Activated naive CD4-positive, alpha-beta T cell treated with anti-CD3 and anti-CD28 coated beads, Interleukin-2, amount 50 U/mL, for 72 hours (primary cell): Measurements from ENCODE around the gene ASCL5. TPM values are rescaled to one million over a fixed set of nuclear protein-coding genes. Genes with fewer than 3 reads are reported as not detected.

Experiments used
- ATAC-seq, 2 donors: fragments of 150-1000 bp; cut with Tn5 transposase; 2 replicates each; pipeline ENCODE4 v1.10.0; 2021; ENCODE audit warnings: mild to moderate bottlenecking in 2 of 2, moderate library complexity in 2 of 2
- DNase-seq, 2 donors: peaks; one replicate each; pipeline ENCODE4 v3.0.0; 2021 to 2022; ENCODE audit warnings: low spot score in 2 of 2
- H3K27ac Mint-ChIP-seq, 2 donors: one replicate each; pipeline ENCODE4 v1.8.0; 2022; ENCODE audit warnings: mild to moderate bottlenecking in 2 of 2, mixed read lengths in 2 of 2
- H3K36me3 Mint-ChIP-seq, 2 donors: one replicate each; pipeline ENCODE4 v1.8.0; 2022; ENCODE audit warnings: mixed read lengths in 2 of 2
- H3K9me3 Mint-ChIP-seq, 2 donors: one replicate each; pipeline ENCODE4 v1.8.0; 2022; ENCODE audit warnings: mixed read lengths in 2 of 2
- total RNA-seq, 2 donors: library from RNA; stranded (reverse); gene quantifications; one replicate each; pipeline ENCODE4 v1.2.3, GENCODE V29; 2022

The ASCL5 gene
- total RNA-seq, 2 donors from 2014 or later: 0.16 to 0.35 TPM

DNA sequence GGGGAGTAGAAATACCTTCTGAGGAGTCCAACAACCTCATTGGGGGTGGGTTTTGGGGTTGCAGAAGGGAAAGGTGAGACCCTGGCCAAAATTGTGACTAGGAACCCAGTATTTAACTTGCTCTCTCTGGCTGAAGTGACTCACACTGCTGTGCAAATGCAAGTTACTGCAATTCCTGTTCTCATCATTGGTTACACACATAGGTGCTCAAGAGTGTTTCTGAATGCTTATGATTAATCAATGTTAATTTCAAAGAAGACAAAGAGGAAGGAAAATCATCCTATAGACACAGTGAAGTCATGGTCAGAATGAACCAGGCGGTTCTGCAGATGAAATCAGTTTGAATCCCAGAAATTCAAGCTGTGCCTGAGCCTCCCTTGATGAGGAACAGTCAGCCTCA lies 3.1 kb downstream of the ASCL5 start:
- no peak for ATAC-seq
- Mint-ChIP-seq H3K9me3 (no peaks in the 10 kb centered on the region), H3K27ac (no peak overlapping the region), H3K36me3 (no peaks in the 10 kb centered on the region)
- no peak for DNase-seq

DNA sequence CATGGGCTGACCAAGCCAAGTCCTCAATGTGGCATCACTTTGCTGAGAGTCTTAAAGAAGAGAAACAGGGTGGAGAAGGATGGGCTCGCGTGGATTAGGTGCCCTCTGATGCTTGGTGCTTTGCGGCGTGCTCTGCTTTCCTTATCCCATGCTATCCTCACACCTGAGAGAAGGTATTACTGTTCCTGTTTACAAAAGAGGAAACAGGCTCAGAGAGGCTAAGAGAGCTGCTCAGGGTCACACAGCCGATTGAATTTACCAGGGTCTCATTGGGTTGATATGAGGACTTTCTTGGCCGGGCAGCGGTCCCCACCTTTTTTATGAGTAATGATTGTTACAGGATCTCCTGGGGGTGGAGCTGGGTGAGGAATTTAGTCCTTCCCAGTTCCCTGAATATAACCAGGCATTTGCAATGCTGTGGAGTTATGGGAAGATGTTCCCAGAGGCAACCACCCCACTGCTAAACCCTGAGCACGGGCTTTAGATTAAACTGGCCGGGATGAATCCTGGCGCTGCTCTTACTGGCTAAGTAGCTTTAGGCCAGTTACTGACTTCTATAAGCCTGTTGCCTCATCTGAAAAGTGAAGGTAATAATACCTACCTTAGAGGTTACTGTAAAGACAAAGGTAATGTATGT lies 4.5 kb downstream of the ASCL5 start:
- H3K36me3 Mint-ChIP-seq: no peaks in the 10 kb centered on the region
- DNase-seq: no peak

DNA sequence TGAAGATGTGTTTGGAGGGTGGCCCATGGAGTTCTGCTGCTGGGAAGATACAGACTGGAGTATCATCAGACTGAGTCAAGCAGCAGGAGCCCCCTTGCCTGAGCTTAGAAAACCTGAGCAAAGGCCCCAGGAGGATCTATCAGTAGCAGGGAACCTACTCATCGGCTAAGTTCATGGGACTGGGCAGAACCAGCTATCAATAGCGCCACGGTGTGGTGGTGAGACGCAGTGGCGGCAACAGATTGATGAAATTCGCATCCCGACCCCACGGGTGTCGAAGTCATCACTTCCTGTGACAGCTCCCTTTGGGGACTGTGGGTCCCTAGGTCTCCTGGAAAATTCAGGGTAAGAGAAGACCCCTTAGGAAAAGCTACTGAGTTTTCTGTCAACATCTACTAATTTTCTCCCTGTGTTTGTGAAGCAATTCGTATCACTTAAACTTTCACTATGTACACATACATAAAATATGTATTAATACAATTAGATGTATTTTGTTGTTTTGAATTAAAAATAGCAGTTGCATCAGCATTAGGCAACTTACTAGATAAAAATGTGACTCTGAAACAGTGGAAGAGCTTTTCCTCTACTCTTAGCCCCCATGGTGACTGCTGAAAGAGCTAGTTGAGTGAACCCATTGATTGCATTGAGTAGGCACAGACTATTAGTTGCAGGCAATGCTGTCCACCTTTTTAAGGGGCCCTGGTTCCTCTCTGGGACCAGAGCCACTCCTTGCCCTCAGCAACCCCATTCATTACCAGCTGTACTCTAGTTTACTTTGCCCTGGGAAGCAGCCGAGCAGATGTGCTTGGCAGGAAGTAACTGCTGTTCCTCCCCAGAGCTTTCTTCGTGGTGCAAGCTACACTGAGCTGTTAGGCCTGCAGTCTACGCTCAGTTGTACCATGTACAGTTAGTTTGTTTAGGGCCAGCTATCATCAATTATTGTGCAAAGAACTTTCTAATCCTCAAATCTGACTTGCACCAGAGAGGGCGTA lies 7.5 kb downstream of the ASCL5 start:
- DNase-seq (peak in 1 of 2 donors; percentile 67), ATAC-seq (peak; percentile 25 to 43)
- Mint-ChIP-seq H3K27ac (no peak overlapping the region), H3K9me3 (no peaks in the 10 kb centered on the region), H3K36me3 (no peaks in the 10 kb centered on the region)

More for the DNA sequence above, 4.5 kb downstream of the ASCL5 start:
- Mint-ChIP-seq H3K9me3 (no peaks in the 10 kb centered on the region), H3K27ac (no peak overlapping the region)
- no peak for ATAC-seq

DNA sequence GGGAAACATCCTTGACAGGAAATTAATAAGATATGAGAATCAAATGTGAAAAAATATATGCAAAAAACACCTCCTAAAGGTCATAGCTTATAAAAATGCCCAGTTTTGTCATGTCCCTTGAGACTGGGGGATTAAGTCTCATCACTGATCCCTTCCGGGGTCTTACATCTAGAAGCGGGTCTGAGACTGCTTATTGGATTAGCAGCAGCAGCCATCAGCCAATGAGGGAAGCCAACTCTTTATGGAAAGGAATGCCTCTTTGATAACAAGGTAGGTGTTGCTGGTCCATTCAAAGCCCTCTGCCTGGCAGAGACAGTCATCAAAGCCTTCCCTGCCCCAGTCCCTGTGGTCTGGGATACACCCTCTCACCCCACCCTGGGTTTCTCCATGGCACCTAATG lies 10.9 kb downstream of the ASCL5 start:
- Mint-ChIP-seq H3K36me3 (no peaks in the 10 kb centered on the region), H3K9me3 (no peaks in the 10 kb centered on the region), H3K27ac (no peak overlapping the region)
- ATAC-seq (no peak), DNase-seq (no peak)

DNA sequence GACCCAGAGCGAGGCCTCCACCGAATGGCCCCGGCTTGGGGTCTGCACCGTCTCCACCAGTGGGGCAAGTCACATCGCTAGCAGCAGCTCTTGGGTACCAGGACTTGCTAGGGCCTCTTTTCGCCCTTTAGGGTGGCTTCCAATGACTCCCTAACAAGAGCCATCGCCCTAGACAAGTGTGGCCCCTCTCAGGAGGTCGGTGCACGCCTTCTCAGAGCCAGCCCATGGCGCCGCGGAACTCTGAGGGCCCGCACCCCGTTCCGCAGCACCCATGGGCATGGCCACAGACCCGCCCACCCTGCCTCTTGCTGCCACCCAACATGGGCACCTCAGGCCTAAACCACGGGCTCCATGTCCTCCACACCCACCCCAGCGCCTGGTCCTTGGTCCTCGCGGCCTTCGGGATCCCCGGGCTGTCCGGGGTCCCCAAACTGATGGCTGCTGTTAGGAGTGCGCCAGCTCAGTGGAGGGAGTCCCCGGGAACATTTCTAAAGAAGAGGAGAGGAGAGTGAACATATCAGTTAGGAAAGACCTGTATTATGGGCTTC lies 11.5 kb downstream of the ASCL5 start:
- no peak for DNase-seq
- no peak for ATAC-seq
- H3K9me3 Mint-ChIP-seq: no peaks in the 10 kb centered on the region
- no peak overlapping the region for H3K27ac Mint-ChIP-seq
- H3K36me3 Mint-ChIP-seq: no peaks in the 10 kb centered on the region

DNA sequence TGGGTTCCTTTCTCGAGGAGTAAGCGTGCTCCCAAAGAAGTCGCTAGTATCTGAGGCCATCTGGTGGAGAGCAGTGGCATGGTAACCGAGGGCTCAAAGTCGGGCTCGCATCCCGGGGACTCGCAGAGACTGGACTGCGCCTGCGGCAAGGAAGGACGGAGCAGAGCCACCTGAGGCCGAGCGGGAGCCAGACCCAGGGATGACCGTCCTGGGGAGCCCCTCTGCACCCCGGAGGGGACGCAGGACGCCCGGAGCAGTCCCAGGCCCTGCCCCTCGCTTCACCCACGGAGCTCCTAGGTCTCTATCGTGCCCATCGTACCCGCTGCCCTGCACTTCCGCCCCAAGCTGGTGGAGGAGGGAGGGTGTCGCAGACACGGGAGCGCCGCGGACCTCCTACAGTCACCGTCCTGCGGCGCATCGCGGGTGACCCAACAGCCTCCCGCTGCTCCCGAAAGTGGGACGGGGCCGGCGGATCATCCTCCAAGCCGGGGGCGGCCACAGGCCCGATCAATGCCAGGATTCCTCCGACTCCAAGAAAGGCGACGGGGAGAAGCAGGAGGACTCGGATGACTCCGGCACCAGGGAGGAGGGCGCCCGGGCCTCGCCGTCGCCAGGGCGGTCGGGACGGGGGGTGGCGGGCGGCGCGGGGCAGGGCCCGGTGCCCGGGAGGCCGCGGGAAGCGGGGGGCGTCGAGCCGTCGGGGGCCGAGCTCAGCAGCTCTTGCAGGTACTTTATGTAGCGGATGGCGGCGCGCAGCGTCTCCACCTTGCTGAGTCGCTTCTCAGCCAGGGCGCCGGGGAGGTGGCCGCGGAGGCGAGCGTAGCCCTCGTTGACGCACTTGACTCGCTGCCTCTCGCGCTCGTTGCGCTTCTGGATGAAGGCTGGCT lies 12.5 kb downstream of the ASCL5 start:
- H3K9me3 Mint-ChIP-seq: no peaks in the 10 kb centered on the region
- ATAC-seq: peak; percentile 92
- H3K27ac Mint-ChIP-seq: peak overlapping the region; percentile 65 to 82
- DNase-seq: peak; percentile 76 to 85
- no peaks in the 10 kb centered on the region for H3K36me3 Mint-ChIP-seq

DNA sequence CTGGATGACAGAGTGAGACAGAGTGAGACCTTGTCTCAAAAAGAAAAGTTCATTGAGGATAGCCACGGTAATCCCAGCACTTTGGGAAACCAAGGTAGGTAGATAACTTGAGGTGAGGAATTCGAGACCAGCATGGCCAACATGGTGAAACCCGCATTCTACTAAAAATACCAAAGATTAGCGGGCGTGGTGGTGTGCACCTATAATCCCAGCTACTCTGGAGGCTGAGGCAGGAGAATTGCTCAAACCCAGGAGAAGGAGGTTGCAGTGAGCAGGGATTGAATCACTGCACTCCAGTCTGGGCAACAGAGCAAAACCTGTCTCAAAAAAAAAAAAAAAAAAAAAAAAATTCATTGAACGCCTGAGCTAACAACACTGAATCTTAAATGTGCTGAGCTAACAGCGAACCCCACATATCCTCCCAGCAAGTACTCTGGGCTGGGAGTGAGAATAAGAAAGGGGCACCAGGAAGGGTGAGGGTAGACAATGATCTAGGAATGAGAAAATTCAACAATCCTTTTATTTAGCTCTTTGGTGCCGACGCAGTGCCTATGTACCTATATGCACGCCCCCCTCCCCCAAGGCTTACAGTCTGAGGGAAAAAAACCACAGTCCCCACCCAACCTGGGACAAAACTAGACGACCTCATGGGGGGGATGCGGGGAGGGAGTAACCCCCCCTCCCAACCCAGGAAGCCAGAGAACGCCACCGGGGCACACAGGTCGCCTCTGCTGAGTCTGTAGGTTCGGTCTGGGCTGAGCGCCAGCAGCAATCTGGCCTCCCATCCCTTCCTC lies 13.3 kb downstream of the ASCL5 start:
- Mint-ChIP-seq H3K27ac (peak overlapping the region in 1 of 2 donors; percentile 82), H3K36me3 (no peaks in the 10 kb centered on the region), H3K9me3 (no peaks in the 10 kb centered on the region)
- DNase-seq: no peak
- no peak for ATAC-seq

DNA sequence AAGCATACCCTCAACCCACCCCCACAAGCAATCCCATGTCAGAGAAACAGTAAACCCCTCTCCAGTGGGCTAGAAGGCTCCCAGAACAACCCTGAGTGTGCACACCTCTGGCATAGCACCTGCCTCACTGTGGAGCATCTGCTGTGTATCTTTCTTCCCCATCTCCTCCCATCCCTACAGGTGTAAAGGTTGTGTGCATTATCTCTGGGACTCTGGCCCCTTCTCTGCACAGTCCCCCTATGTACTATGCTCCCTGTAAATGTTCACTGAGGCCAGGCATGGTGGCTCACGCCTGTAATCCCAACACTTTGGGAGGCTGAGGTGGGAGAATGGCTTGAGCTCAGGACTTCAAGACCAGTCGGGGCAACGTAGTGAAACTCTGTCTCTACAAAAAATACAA lies 14.1 kb downstream of the ASCL5 start:
- Mint-ChIP-seq H3K27ac (no peak overlapping the region), H3K36me3 (no peaks in the 10 kb centered on the region), H3K9me3 (no peaks in the 10 kb centered on the region)
- no peak for DNase-seq
- ATAC-seq: no peak

DNA sequence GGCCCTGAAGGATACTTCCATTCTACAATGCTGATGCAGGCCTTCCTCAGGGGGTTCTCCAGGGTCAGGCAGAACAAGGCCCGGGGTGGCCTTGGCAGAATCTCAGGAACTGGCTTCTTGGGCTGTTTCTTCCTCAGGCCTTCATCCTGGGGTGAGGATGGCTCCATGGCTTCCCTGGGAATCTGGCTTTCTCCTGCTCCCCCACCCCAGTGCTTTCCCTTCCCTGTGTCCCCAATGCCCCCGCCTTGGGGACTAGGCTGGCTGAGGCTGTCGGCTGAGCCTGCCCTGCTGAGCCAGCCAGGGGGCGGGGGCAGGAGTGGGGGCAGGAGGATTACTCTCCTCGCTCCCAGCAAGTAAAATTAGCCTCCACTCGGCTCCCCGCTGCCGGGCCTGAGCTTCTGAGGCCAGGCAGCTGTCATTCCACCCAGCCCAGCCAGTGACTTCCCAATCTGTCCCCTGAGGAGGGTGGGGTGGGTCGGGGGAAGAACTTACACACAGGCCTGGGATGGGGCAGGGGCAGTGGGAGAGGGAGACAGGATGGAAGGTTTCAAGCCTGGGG lies 14.7 kb downstream of the ASCL5 start, which contains the start of gene CACNA1S:
Gene CACNA1S, minus strand, starts transcription at position 254 of the 559 bp plus-strand sequence. Its CDS starts 87 bp downstream, at position 167.
- Mint-ChIP-seq H3K9me3 (no peaks in the 10 kb centered on the region), H3K27ac (no peak within 1 kb of the TSS), H3K36me3 (no peaks in the 10 kb centered on the region)
- ATAC-seq: no peak
- no peak for DNase-seq

DNA sequence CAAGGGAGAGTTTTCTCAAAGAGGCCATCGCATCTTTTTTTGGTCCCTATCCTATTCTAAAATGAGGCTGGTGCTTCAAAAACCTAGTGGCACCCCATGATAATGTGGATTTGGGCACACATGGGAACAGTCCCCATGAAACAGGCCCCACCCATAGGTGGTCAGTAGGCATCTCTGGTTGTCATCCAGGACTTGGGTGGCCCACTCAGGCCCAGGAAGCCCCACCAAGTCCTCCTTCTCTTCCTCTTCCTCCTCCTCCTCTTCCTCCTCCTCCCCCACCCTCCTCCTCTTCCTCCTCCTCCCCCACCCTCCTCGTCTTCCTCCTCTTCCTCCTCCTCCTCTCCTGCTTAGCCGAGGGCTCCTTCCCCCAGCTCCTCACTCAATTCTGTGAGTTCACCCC lies 15.3 kb downstream of the ASCL5 start:
- no peak for DNase-seq
- no peaks in the 10 kb centered on the region for H3K9me3 Mint-ChIP-seq
- no peak overlapping the region for H3K27ac Mint-ChIP-seq
- H3K36me3 Mint-ChIP-seq: no peaks in the 10 kb centered on the region
- no peak for ATAC-seq

DNA sequence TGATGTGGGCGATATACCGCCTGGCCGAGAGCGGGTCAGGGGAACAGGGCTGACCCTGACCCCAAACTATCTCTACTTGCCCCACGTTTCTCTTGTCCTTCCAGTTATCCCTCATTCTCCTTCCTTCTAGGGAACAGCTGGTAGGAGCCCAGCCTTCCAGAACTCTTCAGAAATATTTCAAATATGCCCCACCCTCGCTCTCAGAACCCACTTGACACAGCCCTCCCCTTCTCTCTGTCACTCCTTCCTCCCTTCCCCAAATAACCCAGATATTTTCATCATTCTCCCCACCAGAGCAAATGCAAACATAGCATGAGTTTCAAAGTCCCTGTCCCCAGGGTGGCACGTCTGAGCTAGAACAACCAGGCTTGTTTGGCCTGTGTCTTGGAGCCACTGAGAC lies 15.8 kb downstream of the ASCL5 start:
- DNase-seq: no peak
- Mint-ChIP-seq H3K36me3 (no peaks in the 10 kb centered on the region), H3K27ac (no peak overlapping the region), H3K9me3 (no peaks in the 10 kb centered on the region)
- ATAC-seq: no peak

DNA sequence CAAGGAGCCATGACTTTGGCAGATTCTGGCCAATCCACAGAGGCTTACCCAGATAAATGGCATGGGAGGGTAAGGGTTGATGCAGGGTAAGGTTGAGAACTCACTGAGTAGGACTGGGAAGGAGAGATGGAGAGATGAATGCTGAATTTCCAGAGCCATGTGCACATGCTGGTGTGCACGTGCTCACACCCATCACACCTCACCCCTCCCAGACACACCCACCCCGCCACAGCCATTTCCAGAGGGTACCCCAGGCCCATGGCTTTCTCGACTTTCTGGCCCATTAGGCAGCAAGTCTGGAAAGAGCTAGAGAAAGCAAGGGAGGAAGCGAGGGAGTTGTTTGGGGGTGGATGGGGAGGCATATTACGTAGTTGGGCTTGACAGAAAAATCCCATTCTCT lies 16.4 kb downstream of the ASCL5 start:
- H3K36me3 Mint-ChIP-seq: no peaks in the 10 kb centered on the region
- no peaks in the 10 kb centered on the region for H3K9me3 Mint-ChIP-seq
- DNase-seq: no peak
- no peak for ATAC-seq
- no peak overlapping the region for H3K27ac Mint-ChIP-seq

DNA sequence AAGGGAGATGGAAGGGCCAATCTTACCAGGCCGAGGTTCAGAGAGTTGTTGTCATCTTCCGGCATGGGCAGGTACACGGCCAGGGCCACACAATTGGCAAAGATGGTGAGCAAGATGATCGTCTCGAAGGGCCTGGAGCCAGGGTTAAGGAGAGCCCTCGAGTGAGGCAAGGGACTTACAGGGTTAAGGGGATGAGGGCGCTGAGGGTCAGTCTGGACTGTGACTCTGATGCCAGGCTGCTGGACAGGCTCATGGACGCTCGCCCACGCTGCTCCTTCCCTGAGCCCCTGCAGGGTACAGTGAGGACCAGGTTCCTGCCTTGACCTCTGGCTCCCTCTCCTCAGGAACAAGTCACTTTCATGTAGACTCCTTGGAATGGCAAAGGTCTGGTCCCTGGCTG lies 16.8 kb downstream of the ASCL5 start:
- ATAC-seq: no peak
- H3K9me3 Mint-ChIP-seq: no peaks in the 10 kb centered on the region
- H3K36me3 Mint-ChIP-seq: no peaks in the 10 kb centered on the region
- H3K27ac Mint-ChIP-seq: no peak overlapping the region
- DNase-seq: no peak

DNA sequence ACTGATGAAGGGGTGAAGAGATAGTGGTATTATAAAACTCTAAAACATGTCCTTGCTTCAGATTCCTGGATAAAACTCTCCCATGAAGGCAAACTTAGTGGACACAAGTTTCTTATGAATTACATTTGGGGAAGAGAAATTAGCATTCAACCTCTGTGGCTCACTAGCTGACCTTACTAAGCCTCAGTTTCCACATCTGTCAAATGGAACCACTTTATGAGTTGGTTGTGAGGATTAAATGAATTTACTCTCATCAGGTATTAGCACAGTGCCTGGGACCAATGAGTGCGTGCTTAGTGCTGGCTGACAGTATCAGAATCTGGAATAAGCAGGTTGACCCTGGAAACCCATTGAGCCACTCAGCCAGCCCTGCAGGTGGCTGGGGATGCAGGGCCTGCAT lies 17.3 kb downstream of the ASCL5 start:
- H3K9me3 Mint-ChIP-seq: no peaks in the 10 kb centered on the region
- H3K36me3 Mint-ChIP-seq: no peaks in the 10 kb centered on the region
- no peak for ATAC-seq
- no peak overlapping the region for H3K27ac Mint-ChIP-seq
- no peak for DNase-seq

DNA sequence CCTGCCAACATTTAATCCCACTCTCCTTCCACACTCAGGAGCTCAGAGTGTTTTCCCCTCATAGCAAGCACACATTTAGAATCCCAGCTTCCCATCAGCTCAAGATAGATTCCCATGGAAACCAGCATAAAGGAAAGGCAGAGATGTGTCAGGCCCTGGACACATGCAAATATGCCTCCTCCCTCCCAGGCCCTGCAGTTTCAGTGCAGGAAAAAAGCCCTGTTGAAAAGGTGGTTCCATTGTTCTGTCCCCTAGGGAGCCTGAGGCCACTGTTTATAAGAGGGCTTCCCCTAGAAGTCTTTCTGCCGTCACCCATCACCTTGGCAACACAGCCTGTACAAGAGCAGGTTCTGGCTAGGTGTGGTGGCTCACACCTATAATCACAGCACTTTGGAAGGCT lies 18.4 kb downstream of the ASCL5 start:
- Mint-ChIP-seq H3K27ac (no peak overlapping the region), H3K36me3 (no peaks in the 10 kb centered on the region), H3K9me3 (no peaks in the 10 kb centered on the region)
- ATAC-seq: no peak
- no peak for DNase-seq

DNA sequence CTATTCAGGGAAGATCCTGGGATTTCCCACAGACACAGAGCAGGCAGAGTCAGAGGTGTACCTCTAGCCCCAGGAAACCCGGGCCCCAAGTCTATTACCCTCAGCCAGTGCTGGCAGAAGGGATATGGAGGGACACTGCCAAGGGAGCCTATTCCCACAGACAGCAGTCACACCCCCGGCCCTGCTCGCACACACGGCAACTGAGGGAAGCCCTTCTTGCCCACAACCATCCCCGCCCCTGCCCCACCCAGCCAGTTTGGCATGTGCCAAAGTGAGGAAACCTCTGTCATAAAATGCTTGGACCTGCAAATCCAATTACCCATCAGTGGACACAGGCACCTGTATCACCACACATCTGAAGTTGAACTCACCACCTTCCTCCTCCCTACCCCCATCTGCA lies 21.3 kb downstream of the ASCL5 start:
- DNase-seq (no peak), ATAC-seq (no peak)
- Mint-ChIP-seq H3K36me3 (no peaks in the 10 kb centered on the region), H3K27ac (no peak overlapping the region), H3K9me3 (no peaks in the 10 kb centered on the region)
